DND-41 (cell line): ENCODE measurements around the gene FHIT.

Experiments used
- EZH2 ChIP-seq: IDR thresholded peaks from 3 replicates; pipeline ENCODE4 v1.6.1; 2012; ENCODE audit warnings: borderline replicate concordance, low read depth, mild to moderate bottlenecking, moderate library complexity, low read length, inconsistent platforms; ENCODE audit not compliant: severe bottlenecking
- TF ChIP-seq, protein P1 (sequence below): IDR thresholded peaks from 2 replicates; pipeline ENCODE4 v1.5.1; 2012; ENCODE audit warnings: borderline replicate concordance, low read length, moderate library complexity, mild to moderate bottlenecking; ENCODE audit not compliant: poor library complexity, severe bottlenecking; ENCODE audit errors: extremely low read depth

DNA sequence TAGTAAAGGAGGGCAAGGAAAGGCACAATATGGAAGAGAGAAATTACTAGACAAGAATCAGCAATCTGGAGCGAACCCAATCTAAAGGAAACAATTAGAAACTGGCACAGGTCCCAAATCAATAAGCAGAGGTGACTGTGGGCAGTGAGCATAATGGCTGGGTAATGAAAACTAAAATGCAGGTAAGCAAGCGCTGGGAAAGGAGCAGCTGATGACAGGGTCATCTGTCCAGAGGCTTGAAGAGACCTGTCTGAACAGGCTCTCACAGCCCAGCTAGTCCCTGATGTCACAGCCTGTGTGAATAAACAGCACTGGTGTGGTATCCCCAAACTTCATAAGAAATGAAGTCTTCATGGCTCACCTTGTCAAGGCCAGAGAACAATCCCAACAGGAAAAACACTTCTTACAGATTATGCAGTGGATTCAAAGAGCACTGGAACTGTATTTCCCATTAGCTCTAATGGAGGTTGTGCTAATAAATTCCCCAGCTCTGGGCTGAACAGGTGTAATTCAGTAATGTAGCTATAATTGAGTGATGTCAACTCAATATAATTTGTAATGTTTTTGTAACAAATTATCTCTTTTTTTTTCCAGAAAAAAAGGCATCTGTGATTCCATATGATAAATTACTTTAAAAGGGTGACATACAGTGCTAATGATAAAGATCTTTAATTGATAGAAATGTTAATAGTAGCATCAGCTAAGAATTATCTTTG is 197.3 kb downstream of the FHIT start:
- TF ChIP-seq, protein P1, sequence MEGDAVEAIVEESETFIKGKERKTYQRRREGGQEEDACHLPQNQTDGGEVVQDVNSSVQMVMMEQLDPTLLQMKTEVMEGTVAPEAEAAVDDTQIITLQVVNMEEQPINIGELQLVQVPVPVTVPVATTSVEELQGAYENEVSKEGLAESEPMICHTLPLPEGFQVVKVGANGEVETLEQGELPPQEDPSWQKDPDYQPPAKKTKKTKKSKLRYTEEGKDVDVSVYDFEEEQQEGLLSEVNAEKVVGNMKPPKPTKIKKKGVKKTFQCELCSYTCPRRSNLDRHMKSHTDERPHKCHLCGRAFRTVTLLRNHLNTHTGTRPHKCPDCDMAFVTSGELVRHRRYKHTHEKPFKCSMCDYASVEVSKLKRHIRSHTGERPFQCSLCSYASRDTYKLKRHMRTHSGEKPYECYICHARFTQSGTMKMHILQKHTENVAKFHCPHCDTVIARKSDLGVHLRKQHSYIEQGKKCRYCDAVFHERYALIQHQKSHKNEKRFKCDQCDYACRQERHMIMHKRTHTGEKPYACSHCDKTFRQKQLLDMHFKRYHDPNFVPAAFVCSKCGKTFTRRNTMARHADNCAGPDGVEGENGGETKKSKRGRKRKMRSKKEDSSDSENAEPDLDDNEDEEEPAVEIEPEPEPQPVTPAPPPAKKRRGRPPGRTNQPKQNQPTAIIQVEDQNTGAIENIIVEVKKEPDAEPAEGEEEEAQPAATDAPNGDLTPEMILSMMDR = no peak
- TF ChIP-seq EZH2 = no peak
